ENCODE measurements around the gene ARHGEF17.

DNA sequence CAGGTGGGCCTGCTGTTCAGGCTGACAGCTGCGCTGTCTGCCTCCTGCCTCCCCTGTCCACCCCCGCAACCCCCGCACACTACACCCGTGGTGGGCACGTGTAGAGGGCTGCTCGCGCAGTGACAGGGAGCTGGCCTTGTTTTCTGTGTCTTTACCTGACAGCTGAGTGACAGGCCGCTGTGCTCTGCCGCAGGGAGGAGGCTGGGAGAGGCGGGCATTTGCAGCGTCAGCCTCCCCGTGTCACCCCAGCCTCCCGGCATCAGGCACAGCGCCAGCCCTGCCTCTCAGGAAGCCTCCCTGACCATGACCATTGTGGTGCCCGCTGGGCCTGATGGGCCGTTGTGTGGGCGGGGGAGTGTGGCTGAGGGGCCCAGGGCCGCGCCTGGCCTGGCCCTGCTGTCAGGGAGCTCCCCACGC lies 36.1 kb downstream of the ARHGEF17 start:
- no peak for TF ChIP-seq CEBPB (IDR thresholded peaks at IDR 0.05)
- no peak for TF ChIP-seq MYC (IDR thresholded peaks at IDR 0.05; ENCODE audit: borderline replicate concordance, low read length)
- TF ChIP-seq JUN (IDR thresholded peaks at IDR 0.05) = no peak
- no peak for TF ChIP-seq ZFP36 (IDR thresholded peaks at IDR 0.05; ENCODE audit: borderline replicate concordance, partially characterized antibody)
- no peak for TF ChIP-seq RNF2 (IDR thresholded peaks at IDR 0.05; ENCODE audit: borderline replicate concordance, low read depth)
- TF ChIP-seq, protein P1, sequence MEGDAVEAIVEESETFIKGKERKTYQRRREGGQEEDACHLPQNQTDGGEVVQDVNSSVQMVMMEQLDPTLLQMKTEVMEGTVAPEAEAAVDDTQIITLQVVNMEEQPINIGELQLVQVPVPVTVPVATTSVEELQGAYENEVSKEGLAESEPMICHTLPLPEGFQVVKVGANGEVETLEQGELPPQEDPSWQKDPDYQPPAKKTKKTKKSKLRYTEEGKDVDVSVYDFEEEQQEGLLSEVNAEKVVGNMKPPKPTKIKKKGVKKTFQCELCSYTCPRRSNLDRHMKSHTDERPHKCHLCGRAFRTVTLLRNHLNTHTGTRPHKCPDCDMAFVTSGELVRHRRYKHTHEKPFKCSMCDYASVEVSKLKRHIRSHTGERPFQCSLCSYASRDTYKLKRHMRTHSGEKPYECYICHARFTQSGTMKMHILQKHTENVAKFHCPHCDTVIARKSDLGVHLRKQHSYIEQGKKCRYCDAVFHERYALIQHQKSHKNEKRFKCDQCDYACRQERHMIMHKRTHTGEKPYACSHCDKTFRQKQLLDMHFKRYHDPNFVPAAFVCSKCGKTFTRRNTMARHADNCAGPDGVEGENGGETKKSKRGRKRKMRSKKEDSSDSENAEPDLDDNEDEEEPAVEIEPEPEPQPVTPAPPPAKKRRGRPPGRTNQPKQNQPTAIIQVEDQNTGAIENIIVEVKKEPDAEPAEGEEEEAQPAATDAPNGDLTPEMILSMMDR (IDR thresholded peaks at IDR 0.05) = no peak
- no peak for TF ChIP-seq POLR2A (IDR thresholded peaks at IDR 0.05; ENCODE audit: low read length)
- no peak for TF ChIP-seq SMC3 (IDR thresholded peaks at IDR 0.05)
- no peak for TF ChIP-seq RFX5 (IDR thresholded peaks at IDR 0.05)
- TF ChIP-seq TP53 (CRISPR knock-in tag; IDR thresholded peaks at IDR 0.05) = no peak

All from A549 (cell line).